Measurements from ENCODE around the gene ABLIM1.

GRCh38 chr10:114665873-114666272, 7.8 kb upstream of the ABLIM1 start:
- TF ChIP-seq SPI1 (IDR thresholded peaks at IDR 0.05; ENCODE audit: low read depth, low read length) (no peak), POLR2AphosphoS5 (IDR thresholded peaks at IDR 0.05; ENCODE audit: low read depth, low read length) (no peak)

Measured in GM12891 (cell line).